Activated gamma-delta T cell (primary cell): ENCODE results near the gene KIF3A.

Source experiments
- DNase-seq: peaks from one replicate; lab custom pipeline; 2025; lab: John Stamatoyannopoulos, UW

Gene KIF3A

DNA sequence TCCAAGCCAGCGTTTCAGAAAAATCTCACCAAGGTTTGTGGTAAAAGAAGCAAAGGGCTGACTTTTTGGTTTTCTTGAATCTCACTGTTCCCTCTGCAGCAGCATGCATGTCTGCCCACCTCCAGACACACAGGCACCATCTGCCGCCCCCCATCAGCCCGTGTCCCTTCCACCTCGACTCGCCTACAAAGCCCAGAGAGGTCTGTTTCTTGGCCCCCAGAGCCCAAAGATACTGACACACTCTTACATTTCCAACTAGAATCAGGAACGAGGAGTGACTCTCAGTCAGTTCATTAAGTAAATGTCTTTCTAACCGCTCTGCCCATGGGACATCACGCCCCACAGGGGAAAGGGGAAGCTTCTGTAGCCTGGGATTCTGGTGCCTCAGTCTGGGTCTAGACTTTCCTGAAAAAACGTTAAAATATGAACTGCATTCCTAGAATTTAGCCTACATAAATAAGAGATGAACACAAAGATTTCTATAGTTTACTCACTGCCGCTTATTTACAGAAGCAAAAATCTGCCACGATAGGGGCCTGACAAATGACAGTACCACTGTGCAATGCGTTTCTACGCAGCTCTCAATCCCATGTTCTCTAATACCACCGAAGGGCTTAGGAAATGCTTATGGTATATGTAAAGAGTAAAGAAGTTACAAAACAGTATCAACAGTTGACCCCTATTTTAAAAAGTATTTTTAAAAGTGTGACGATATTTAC is 59.5 kb downstream of the KIF3A start:
- no peak for DNase-seq

DNA sequence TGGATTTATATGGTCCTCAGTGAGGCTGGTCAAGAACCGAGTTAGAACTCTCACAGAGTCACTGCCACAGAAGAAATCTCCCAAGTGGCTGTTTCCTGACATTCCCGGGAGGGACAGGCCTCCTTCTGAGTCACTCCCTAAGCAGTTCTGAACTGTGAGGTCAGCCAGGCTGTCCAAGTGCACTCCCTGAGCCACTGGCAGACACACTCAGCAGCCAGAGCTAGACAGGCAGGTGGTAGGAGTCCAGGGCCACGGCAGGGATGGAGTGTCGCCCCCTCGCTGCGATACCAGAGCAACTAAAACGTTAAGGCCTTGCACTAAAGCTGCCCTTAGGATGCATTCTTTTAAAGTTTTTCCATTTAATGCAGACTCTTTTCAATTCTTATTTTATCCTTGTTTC is 60.2 kb downstream of the KIF3A start:
- DNase-seq, result no peak

DNA sequence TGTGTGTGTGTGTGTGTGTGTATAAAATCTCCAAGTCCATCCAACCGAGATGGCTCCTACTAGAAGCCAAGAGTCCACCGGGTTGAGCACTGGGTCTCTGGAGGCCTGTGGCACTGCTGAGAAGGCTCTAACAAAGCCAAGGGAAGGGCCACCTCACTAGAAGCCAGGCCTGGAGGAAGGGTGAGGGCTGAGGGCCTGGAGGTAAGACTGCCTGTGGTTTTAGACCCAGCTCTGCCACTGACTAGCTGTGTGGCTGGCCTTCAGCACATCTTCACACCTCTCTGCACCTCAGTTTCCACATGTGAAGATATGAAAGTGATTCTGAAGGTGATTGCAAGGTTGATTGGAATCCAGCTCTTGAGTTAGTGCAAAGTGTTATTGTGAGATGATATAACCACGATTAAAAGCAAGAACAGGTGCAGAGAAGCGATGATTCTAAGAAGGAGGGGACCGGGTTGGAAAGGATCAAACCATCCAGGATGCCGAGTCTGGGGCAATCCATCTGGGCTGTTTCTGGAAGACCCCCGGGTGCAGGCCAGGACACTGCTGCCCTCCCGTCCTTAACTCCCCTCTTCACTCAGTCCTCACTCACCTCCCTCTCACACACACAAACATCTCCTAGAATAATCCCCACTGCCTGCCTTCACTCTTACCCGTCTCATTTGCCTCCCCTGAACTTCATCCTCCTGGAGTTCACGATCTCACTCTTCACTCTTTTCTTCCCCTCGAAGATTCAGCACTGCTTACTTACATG is 61.2 kb downstream of the KIF3A start:
- DNase-seq, result no peak

DNA sequence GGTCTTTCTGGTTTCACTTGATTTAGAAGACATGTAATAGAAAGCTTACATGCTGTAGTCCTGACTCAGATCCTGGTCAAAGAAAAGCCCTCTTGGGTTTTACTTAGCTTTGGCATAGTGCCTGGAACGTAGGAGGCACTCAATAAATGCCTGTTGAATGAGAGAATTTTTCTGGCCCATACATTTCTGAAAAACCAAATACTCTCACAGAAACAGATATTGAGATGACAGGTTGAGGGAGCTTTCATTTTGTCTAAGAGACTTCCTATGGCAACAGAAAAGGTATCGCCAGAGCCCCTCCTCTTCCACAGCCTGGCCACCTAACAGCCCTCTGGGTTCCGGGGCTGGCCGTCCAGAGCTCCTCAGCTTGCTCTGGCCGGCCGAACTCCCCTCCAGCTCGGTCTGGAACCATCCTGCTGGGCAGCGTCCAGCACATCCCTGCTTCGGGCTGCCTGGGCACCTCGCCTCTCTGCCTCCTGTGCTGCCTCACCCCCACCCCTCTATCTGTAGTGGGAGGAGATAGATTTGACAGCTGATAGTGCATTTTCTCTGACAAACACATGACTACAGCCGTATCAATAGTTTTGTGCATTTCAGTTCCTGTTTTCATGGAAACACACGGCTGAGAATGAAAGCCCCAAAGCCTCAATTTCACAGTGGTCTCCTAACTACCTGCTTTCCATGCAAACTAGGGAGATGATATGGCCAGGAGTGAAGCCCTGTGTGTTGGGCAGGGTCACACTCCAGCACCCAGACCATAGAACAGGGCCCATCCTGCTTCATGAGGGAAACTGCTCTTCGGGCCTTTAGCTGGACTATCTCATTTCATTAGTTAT is 62.5 kb downstream of the KIF3A start:
- no peak for DNase-seq

DNA sequence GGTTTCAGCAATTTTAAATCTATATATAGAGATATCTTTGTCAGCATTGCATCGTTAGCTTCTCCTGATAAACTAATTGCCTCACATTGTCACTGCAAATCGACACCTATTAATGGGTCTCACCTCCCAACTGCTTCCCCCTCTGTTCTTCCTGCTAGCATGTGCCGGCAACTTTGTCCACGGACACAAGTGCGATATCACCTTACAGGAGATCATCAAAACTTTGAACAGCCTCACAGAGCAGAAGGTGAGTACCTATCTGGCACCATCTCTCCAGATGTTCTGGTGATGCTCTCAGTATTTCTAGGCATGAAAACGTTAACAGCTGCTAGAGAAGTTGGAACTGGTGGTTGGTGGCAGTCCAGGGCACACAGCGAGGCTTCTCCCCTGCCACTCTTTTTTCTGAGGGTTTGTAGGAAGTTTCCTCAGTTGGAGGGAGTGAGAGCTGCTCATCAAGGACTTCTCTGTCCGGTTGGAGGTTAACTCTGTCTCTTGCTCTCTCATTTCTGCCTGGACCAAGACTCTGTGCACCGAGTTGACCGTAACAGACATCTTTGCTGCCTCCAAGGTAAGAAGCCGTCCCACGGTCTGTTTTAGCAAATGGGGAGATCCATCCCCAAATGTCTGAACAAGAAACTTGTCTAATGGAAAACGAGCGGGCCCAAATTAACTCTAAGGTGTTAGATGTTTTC is 63.3 kb downstream of the KIF3A start, which contains the start of gene IL4:
IL4 (plus strand) TSS at position 51 of the 692 bp plus-strand sequence; CDS start at position 113, 62 bp downstream.
- DNase-seq, result no peak

DNA sequence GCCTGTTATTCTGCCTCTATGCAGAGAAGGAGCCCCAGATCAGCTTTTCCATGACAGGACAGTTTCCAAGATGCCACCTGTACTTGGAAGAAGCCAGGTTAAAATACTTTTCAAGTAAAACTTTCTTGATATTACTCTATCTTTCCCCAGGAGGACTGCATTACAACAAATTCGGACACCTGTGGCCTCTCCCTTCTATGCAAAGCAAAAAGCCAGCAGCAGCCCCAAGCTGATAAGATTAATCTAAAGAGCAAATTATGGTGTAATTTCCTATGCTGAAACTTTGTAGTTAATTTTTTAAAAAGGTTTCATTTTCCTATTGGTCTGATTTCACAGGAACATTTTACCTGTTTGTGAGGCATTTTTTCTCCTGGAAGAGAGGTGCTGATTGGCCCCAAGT is 63.9 kb downstream of the KIF3A start:
- DNase-seq, result no peak

DNA sequence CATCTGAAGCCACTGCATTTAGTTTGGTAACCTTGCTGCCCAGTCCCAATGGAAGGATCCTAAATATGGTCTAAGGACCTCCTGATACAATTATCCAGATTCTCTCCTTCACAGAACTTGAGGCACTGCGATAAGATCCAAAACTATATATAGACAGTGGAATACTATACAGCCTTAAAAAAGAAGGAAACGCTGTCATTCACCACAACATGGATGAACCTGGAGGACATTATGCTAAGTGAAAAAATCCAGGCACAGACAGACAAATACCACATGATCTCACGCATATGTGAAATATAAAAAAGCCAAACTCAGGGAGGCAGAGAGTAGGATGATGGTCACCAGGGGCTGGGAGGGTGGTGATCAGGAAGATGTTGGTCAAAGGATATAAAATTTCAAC is 66.3 kb downstream of the KIF3A start:
- DNase-seq, result no peak

DNA sequence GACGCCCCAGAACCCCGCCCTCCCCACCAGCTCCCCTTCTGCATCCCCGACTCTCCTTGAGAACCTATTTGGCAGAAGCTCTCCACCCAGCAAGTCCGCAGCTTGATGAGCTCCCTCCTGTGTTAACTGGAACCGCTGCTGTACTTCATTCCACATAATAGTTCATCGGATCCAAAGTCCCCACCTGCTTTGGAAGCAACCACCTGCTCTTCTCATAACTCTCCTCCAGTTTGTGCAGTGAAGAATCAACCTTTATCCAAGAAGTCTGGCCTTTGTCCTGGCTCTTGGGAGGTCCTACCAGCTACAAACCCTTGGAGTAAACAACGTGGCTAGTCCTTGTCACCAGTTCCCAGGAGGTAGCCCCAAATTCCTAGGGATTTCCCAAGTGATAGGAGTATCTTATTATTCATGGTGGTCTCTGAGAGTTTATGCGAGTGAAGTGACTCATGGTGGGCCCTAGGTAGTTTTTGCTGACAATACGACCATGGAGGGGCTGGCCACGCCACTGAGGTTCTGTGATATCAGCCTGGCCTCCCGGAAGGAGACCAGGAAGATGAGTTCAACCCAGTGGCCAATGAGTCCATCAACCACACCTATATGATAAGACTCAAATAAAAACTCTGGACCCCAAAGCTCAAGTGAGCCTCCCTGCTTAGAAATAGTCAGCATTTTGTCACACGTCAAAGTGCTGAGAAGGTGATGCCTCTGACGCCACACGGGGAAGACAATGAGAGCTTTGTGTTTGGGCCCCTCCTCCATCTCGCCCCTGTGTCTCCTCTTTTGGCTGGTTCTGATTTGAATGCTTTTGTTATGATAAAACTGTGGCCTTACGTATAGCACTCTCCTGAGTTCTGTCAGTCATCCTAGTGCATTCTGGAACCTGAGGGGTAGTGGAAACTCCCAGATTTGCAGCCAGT is 67.1 kb downstream of the KIF3A start:
- no peak for DNase-seq

DNA sequence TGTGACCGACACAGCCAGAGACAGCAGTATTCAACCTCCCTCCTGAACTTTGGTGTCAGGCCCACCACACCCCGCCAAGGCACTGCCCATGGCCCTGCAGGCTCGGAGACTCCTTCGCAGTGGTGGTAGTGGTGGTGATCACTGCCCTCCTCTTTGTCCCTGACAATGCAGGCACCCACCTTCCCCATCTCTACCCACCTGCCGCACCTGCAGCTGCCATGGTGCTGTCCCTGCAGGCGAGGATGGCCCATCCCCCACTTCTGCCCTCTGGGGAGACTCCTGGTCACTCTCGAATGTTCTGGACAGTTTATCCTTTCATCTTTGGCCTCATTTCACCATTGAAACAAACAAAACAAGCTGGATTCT is 67.9 kb downstream of the KIF3A start:
- DNase-seq, result no peak

DNA sequence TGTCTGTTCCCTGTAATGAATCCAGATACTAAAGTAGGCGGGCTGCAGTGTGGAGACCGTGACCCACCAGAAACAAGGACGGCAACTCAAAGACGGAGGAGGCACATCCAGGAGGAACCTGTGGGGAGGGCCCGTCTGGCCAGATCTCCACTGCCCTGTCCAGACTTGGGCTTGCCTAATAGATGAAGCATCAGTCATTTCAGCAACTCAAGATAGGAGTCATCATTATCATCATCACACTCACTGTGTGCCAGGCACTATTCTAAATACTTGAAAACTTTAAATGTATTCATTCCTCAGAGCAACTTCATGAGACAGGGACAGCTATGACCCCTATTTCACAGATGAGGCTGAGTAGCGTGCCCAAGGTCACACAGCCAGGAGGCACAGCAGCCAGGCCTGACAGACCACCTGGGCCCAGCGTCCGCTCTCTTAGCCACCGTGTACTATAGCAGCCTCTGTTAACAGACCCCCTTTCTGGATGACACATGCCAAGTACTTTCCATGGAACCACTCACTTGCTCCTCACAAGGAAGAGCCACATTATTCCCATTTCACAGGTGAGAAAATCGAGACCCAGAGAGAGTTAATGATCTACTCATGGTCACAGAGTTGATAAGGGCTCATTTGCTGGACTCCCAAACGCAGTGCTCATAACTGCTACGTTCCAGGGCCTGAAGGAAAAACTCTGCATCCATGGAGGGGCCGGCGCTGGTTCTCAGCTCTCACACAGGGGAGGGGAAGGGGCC is 68.5 kb downstream of the KIF3A start:
- DNase-seq, result no peak

DNA sequence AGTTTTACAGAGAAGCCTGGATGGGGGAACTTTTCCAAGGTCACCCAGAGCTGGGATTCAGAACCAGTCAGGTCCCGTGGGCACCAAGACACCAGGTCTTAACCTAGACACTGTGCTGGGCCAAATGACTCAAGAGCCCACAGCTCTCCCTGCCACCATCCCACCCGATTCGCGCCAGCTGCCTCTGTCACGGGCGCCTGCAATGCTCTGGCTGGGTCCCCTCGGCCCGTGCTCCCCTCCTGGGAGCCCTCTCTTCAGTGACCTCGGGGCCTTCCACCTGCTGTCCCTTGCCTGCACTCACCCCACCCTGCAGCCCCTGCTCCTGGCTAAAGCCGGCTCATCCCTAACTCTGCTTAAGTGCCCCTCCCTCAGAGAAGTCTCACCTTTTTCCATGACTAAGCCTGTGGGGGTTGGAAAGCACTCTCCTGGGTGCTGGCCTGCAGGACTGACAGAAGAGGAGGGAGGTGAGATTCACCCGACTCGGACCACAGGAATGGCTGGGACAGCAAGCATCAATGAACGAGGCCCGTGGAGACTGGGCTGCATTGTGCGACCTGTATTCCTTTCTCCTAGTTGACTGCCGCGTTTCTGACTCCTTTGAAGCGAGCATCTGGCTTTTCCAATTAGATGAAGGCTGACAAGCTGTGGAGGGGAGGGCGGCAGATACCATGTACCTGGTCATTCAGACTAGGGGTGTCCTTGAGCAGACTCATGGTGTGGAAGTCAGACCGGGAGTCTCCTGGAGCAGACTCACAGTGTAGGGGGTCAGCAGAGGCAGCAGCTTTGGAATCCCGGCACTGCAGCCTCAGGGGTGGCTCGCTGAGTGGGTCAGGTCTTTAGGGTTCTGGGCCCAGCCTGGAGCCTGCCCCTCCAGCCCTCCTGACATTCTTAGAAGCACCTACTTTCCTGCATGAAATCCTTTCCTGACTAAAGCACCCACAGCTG is 69.3 kb downstream of the KIF3A start:
- no peak for DNase-seq

DNA sequence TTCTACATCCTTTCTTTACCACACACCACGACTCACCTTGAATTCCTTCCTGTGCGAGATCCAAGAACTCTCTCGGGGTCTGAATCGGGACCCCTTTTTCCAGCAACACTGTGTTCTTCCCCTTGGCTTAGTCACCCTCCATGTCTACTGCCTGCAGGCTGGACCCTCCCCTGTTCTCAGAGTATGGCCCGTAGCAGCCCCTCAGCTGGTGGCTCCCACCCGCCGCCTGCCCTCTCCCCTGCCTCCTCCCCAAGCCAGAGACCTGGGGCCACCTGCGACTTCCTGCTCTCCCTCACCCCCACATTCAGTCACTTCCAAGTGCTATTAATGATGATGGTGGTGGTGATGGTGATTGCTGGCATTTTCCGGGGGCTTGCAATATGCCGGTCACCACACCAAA is 70.0 kb downstream of the KIF3A start:
- no peak for DNase-seq

DNA sequence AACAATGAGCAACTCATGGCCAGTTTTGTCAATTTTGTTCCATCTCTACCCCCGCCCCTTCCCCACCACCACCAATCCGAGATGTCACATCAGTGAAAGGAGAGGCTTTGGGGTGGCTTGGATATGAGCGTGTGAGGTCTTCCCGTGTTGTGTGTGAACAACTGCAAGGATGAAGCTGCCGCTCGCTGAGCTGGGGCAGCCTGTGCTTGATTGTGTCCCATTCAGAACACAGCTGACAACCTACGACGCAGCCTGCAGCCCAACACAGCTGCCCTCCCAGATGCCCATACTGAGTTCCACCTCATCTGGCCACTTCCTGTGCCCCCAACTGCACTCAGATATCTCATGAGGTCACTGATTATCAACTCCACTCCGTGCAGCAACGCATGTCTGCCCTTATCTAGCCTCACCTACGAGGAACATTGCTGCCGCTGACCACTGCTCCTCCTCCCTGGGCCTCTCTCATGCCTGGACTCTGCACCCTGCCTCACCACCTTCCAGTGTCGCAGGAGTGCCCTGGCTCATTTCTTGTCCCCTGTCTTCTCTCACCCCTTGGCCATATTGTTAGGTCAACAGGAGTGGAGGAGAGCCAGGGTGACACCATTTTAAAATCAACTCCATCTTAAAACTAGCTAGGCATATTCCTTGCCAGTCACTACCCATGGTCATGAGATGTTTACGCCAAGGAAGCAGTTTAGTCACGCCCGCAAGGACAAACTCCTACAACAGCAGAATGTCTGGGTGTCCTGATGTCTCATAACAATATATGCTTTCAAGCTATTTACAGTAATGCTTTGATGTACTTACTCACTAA is 70.8 kb downstream of the KIF3A start:
- no peak for DNase-seq

DNA sequence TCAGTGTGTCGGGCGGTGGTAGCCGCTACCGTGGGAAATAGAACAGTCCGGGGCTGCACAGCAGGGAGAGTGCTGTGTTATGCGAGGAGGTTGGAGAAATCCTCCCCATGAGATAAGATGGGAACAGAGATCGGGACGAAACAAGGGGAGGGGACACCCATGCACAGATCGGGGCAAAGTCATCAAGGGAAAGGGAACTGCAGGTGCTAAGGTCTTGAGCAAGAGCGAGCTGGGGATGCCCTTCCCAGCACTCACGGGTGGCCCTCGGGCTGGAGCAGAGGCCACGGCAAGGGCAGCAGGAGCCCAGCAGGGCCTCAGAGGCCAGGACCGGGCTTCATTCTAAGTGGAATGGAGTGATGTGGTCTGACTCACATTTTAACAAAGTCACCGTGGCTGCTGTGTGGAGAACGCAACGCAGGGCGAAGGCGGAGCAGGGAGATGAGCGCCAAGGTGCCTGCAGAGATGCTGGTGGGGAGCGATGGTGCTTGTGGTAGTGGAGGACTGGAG is 71.7 kb downstream of the KIF3A start:
- no peak for DNase-seq

DNA sequence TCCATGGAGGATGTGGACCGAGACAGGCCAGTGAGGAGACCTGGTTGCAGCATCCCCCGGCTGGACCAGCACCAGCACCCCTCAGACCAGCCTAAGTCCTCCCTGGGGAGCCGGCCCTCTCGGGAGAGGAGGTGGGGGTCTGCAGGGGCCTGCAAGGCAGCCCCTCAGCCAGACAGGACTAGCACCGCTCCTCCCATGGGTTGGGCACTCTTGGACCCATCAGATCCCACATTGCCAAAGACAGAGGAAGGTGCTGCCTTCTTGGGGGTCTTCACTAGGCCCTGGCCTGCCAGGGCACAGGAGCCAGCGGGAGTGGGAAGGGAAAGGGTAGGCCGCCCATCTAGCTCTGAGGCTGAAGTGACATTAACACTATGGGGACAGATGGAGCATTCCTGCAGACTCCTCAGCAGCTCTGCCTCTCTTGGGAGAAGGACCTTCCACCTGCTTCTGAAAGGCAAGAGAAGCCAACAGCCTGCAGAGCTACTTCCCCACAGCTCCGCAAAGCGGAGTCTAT is 72.6 kb downstream of the KIF3A start:
- DNase-seq, result no peak

DNA sequence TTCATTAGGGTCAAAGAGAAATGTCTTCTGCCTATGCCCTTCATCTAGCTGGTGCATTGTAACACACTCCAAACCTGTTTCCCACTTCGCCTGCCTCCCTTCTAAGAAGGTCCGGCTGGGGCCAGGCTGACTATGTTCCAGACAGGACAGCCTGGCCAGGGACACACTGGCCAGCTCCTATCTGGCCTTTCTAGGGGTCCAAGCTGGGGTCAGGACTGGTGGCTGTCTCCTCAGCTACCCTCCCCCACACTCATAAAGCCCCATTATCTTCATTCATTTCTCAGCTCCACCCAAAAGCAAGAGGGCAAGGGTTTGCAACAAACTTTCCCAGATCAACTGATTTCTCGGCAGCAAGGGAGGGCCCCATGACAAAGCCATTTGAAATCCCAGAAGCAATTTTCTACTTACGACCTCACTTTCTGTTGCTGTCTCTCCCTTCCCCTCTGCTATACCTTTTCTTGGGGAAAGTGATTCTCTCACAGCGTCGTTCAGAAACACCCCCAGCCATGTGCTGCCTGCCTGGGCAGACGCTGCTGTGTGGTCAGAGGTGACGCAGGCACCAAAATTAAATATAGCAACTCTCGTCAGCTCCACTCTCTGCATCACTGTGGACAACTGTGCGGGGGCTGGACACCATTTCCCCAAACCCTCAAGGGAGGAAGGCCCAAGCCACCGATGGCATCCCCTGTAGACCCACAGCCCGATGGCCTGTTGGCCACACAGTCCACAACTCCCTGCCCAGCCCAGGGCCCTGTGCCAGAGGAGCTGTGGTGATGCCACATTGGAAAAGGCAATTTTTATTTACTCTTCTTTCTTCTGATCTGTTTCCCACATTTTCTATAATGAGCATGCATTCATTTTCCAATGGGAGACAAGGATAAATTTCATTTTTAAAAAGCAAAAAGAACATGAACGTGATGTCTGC is 73.3 kb downstream of the KIF3A start:
- no peak for DNase-seq
